Ovary (tissue), 9 donors: ENCODE measurements around the gene MIER3. TPM values are rescaled to one million over a fixed set of nuclear protein-coding genes. Genes with fewer than 3 reads are reported as not detected.

Experiments
- DNase-seq, 5 donors: peaks; one replicate each; pipeline ENCODE4 v3.0.0-alpha.2; 2019 to 2020
- H3K27ac ChIP-seq, 2 donors: fragments of 200-600 bp; one replicate each; pipeline versions ENCODE4 v1.5.1 to v1.8.0; 2019 to 2022
- H3K27me3 ChIP-seq: fragments of 200-600 bp; one replicate; pipeline ENCODE4 v1.8.0; 2022
- H3K36me3 ChIP-seq: fragments of 200-600 bp; sonication (generic); one replicate; pipeline ENCODE4 v1.5.1; 2019
- H3K4me1 ChIP-seq: one replicate; pipeline ENCODE4 v1.8.1; 2013; ENCODE audit warnings: mild to moderate bottlenecking, moderate library complexity; ENCODE audit not compliant: insufficient read depth
- H3K4me3 ChIP-seq: fragments of 200-600 bp; sonication (generic); one replicate; pipeline ENCODE4 v1.5.1; 2017
- H3K9me3 ChIP-seq, 2 donors: fragments of 200-600 bp in 1 of 2; sonication (generic) in 1 of 2; one replicate each; pipeline versions ENCODE4 v1.5.1 to v1.8.1; 2013 to 2019; ENCODE audit warnings: mild to moderate bottlenecking in 1 of 2, moderate library complexity in 1 of 2
- CTCF ChIP-seq, 3 donors: fragments of 450-650 bp in 2 of 3; fragments of 200-600 bp in 1 of 3; IDR thresholded peaks; one replicate each; pipeline versions ENCODE4 v1.5.1 to v1.8.0; 2016 to 2022; ENCODE audit warnings: antibody characterized with exemption in 3 of 3, mild to moderate bottlenecking in 1 of 3
- EP300 ChIP-seq: sonication (generic); formaldehyde crosslinking; IDR thresholded peaks from one replicate; pipeline ENCODE4 v1.6.1; 2017; ENCODE audit warnings: antibody characterized with exemption
- POLR2A ChIP-seq: fragments of 450-650 bp; IDR thresholded peaks from one replicate; pipeline ENCODE4 v1.6.1; 2017; ENCODE audit warnings: antibody characterized with exemption, mild to moderate bottlenecking, moderate library complexity
- WGBS, 3 donors: extraction: QIAGEN DNeasy Blood & Tissue Kit in 1 of 3; methylation state at CpG; one replicate each; pipeline versions ENCODE4 v1.1.5 to v1.1.7; 2013 to 2017; 5-methylcytosine and 5-hydroxymethylcytosine counted together
- intact Hi-C, 4 donors: fragments of 100-400 bp; cut with DNase I; formaldehyde crosslinking; loops; one replicate each; pipeline versions ENCODE4 v1.11.0 to v1.15.1; 2022 to 2023
- polyA plus RNA-seq, 2 donors: library from polyadenylated mRNA; stranded (reverse); fragments of 200-250 nt in 1 of 2; fragments of 350-450 nt in 1 of 2; fragmentation: Illumina TruSeq in 1 of 2; extraction: RNeasy Lipid Tissue Mini Kit (QIAGEN cat#74804) in 1 of 2; gene quantifications; one replicate each; pipeline ENCODE4 v1.2.3, GENCODE V29; 2013 to 2014
- total RNA-seq, 7 donors: library from RNA; depleted of rRNA in 2 of 7; stranded (reverse); fragments of >200 nt in 2 of 7; fragmentation: NEBNext Ultra II Directional in 3 of 7; extraction: Animal tissue kit (Norgen Biotek cat#: 25700) in 3 of 7; gene quantifications; one replicate each; pipeline versions ENCODE4 v1.1.0 to v1.2.4, GENCODE V29; 2016 to 2023
- donor health status: DM: no; HTN: no; CAD: no; lungs with moderate emphysema.
- donor health status: DM: no; HTN: no; CAD: no.
- donor health status: Bipolar disorder and iron deficiency.
- donor health status: DM: yes; HTN: yes; CAD: no.
- donor health status: DM: no; HTN: no; CAD: no.
- donor health status: DM: yes; HTN: yes; CAD: no.

Gene MIER3
- total and polyA plus RNA-seq, 9 donors, result 7.9 to 57.2 (median 33.8) TPM

DNA sequence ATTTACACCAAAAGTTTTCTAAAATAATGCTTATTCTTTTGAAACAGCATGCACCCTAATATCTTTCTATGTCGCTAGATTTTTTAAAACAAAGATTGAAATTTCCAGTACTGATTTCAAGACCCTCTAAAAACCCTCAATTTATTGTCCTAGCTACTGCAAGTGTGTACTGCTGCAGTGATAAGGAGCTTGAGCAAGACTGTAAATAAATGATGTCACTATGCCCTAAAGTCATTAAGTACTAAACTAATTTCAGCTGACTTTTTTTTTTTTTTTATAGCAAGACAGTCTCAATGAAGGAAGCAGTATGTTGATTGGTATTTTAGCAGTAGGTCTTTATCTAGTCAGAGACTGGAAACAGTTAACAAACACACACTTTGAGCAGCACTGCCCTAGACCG lies 12.2 kb upstream of the MIER3 start:
- 21 to 46% (median 25%) methylated on average over 2 of the region's 2 CpGs for WGBS, 3 donors
- Histone ChIP-seq H3K9me3 (no peaks in the 10 kb centered on the region), H3K4me3 (no peak overlapping the region), H3K27ac (no peak overlapping the region), H3K36me3 (no peaks in the 10 kb centered on the region), H3K27me3 (no peaks in the 10 kb centered on the region), H3K4me1 (no peaks in the 10 kb centered on the region)
- TF ChIP-seq EP300 (no peak), POLR2A (no peak), CTCF (IDR thresholded peaks at IDR 0.05) (no peak)
- intact Hi-C loops, result loop anchor here in 1 of 4 donors (10.0 kb wide), 1 partner anchor 911 kb away; no protein-coding TSS in a partner anchor
- DNase-seq, result no peak

DNA sequence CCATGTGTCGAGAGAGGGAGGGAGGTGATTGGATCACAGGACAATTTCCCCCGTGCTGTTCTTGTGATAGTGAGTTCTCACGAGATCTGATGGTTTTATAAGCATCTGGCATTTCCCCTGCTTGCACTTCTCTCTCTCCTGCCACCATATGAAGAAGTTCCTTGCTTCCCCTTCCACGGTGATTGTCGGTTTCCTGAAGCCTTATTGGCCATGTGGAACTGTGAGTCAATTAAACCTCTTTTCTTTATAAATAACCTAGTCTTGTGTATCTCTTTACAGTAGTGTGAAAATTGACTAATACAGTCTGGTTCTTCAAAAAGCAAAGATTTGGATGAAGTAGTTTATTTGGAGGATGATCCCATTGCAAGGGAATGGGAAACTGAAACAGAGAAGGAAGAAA lies 11.3 kb upstream of the MIER3 start:
- TF ChIP-seq EP300 (no peak), POLR2A (no peak), CTCF (IDR thresholded peaks at IDR 0.05) (no peak)
- Histone ChIP-seq H3K9me3 (no peaks in the 10 kb centered on the region), H3K4me3 (no peak overlapping the region), H3K27ac (no peak overlapping the region), H3K36me3 (no peaks in the 10 kb centered on the region), H3K27me3 (no peaks in the 10 kb centered on the region), H3K4me1 (no peaks in the 10 kb centered on the region)
- DNase-seq, result no peak
- 61 to 79% (median 75%) methylated on average over 5 of the region's 5 CpGs for WGBS, 3 donors
- intact Hi-C loops, result loop anchor here in 1 of 4 donors (10.0 kb wide), 1 partner anchor 912 kb away; no protein-coding TSS in a partner anchor

DNA sequence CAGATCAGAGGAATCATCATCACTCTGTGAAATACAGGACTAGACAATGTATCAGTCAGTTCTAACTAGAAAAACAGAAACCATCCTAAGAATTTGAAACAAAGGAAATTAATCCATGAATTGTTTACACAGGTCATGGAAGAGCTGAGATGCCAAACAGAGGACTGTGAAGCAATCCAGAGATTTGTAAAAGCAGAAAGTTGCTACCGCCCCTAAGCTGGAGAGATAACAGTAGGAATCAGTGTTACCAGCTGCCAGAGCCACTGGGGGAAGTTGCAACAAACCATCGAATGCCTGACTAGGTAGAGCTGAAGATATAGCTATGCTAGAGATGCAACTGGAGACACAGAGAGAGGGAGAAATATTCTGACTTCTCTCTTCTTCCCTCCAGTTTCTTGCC lies 10.4 kb upstream of the MIER3 start:
- Histone ChIP-seq H3K4me1 (no peaks in the 10 kb centered on the region), H3K36me3 (no peaks in the 10 kb centered on the region), H3K27ac (no peak overlapping the region), H3K9me3 (no peaks in the 10 kb centered on the region), H3K27me3 (no peaks in the 10 kb centered on the region), H3K4me3 (no peak overlapping the region)
- DNase-seq, result no peak
- 11 to 30% (median 24%) methylated on average over 2 of the region's 2 CpGs for WGBS, 3 donors
- TF ChIP-seq POLR2A (no peak), EP300 (no peak), CTCF (IDR thresholded peaks at IDR 0.05) (no peak)
- intact Hi-C loops, result loop anchor here in 1 of 4 donors (10.0 kb wide), 1 partner anchor 913 kb away; no protein-coding TSS in a partner anchor

- H3K36me3 ChIP-seq, result no peaks in the 10 kb centered on the region
- intact Hi-C loops, result loop anchor here in 1 of 4 donors (10.0 kb wide), 1 partner anchor 913 kb away; no protein-coding TSS in a partner anchor
- WGBS, 3 donors, result 87 to 94% (median 92%) methylated on average over 6 of the region's 6 CpGs
- H3K27me3 ChIP-seq, result no peaks in the 10 kb centered on the region
- H3K4me3 ChIP-seq, result no peak overlapping the region
- TF ChIP-seq CTCF (IDR thresholded peaks at IDR 0.05), result no peak
- no peak for TF ChIP-seq POLR2A
- no peak for TF ChIP-seq EP300
- no peaks in the 10 kb centered on the region for H3K9me3 ChIP-seq
- no peaks in the 10 kb centered on the region for H3K4me1 ChIP-seq
- no peak overlapping the region for H3K27ac ChIP-seq
- no peak for DNase-seq
Observed at GRCh38 chr5:56961746-56962145, 9.8 kb upstream of the MIER3 start.
